Stimulated activated CD4-positive, alpha-beta T cell treated with anti-CD3 and anti-CD28 coated beads, TNF-alpha, amount 100 ng/mL, for 48 hours (primary cell): ENCODE results near the gene FPGS.
"Not testable (repeated sequence)": the region's sequence is repeated elsewhere in the genome, so short reads cannot be mapped to it uniquely, and the experiment has no call there.

ENCODE experiments used
- DNase-seq, 3 donors: peaks; one replicate each; pipeline ENCODE4 v3.0.0-alpha.2; 2020; ENCODE audit warnings: low read depth in 3 of 3

FPGS gene

DNA sequence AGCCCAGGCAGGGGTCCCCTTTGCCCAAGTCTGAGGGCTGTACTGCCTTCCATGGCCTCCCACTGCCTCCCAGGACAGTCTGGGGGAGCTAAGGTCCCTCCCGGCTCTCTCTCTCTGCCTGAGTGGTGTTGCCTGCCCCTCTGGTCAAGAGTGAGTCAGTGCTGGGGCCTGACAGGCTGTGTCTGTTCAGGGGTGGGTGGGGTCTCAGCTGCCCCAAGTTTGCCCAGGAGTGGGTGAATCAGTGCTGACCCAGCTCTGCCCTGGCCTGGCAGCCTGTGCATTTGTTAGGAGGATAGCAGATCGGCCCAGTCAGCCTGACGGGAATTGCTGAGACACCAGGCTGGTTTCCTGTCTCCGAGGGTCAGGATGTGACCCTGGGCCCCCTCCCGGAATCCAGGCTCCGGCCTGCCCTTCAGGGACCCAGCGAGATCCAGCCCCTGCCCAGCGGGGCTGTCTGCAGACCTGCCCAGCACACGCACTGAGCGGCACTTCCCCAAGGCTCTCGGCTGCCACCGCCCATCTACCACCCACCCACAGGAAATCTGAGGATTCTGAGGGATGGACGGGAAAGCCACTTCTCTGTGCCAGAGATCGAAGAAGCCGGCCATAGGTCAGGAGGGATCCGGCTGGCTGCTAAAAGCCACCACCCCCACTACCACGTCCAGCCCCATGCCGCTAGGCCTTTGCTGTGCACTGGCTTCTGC, 35.8 kb downstream of the FPGS start:
- no peak for DNase-seq

DNA sequence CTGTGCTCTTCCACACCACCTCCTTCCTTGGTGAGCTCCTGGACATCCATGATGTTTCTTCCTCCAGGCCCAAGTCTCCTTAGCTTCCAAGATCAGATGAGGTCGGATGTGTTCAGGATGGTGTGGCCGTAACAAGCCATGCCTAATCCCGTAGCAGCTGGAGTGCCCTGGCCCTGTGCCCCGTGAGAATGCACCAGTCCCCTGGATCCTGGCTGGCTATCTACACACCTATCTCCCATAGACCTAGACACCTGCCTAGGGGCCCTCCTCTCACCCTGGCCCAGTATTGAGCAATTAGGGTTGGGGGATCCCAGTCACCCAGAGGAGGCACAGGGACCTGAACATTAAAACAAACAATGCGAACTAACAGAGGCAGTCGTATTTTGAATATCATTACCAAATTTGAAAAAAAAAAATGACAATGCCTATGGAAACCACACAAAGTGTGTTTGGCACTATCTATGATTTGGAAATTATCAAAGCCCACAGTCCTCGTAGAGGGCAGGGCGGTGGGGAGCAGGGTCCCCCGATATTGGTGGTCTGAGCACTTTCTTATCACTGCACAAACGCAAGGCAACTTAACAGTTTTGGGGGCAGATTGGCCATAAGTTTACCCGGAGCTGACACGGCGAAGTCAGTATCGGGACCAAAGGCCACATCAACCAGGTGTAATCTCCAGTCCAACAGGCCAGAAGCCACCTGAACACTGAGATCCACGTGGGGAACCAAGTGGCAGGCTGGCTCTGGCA, 38.6 kb downstream of the FPGS start:
- DNase-seq = no peak

DNA sequence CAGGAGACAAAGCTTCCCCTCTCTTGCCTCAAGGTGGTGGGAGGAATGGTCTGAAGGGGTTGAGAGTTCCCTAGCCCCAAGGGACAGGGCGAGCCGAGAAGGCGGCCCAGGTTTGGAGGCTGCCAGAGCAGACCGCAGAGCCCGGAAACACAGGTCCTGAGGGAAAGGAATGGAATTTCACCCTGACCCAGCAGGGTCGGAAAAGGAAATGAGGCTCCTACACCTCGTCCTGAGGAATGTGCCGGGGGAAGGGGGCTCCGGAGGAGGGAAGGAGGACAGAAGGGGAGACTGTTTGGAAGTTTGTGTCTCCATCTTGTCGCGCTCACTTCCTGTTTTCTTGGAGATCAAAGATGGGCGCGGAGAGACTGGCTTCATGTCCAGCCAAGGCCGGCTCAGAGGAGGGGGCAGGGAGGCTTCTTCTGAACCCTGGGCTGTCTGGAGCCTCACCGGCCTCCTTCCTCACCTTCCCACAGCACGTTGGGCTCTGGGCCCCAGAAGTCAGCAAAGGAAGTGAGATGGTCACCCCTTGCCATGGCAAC, 42.2 kb downstream of the FPGS start:
- no peak for DNase-seq

DNA sequence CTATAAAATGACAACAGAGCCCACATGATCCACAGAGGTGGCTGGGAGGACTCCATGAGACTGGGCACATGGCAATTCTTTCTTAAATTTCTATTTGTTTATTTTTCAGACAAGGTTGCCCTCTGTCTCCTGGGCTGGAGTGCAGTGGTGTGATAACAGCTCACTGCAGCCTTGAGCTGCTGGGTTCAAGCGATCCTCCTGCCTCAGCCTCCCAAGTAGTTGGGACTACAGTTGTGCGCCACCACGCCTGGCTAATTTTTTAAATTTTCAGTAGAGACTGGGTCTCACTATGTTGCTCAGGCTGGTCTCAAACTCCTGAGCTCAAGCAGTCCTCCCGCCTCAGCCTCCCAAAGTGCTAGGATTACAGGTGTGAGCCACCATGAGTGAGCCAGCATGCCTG, 42.9 kb downstream of the FPGS start:
- not testable (repeated sequence) for DNase-seq

DNA sequence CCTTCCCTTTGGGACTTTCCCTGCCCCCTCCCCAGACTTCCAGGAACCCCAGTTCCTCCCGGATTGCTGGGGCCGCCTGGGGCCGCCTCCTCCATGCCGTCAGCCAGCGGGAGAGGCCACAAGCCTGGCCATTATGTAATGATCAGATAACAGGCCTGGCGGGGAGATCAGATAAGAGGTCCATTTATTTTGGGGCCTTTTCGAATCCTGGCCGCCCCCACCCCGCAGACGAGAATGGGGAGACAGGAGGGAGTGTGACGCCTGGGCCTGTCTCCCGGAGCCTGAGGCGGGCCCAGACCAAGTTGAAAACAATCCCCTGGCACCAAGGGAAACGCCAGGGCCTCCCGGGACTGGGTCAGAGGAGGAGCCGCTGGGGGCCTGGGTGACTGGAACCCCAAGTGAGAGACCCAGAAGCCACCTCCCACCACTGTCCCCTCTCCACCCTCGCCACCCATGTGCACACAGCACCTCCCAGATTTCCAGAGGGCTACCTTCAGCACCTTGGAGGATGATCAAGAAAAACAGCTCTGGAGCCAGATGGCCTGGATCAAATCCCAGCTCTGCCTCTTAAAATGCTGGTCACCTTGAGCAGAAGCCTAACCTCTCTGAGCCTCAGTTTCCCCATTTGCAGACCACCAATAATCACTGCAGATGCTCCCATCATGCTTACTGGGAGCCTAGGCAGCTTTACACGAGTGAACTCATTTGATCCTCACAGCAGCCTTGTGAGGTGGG, 43.9 kb downstream of the FPGS start:
- DNase-seq = no peak

DNA sequence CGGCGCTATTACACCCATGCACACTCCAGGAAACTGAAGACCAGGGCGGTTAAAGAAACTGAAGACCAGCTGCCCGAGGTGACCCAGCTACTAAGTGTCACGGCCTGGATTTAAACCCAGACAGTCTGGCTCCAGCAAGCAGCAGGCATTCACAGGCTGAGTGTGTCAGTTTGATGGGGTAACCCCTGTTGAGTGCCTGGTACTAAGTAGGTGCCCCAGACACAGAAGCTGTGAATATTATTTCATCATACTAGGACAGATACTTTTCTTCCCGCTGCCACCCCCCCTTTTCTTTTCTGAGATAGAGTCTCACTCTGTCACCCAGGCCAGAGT, 44.5 kb downstream of the FPGS start:
- DNase-seq = no peak

DNA sequence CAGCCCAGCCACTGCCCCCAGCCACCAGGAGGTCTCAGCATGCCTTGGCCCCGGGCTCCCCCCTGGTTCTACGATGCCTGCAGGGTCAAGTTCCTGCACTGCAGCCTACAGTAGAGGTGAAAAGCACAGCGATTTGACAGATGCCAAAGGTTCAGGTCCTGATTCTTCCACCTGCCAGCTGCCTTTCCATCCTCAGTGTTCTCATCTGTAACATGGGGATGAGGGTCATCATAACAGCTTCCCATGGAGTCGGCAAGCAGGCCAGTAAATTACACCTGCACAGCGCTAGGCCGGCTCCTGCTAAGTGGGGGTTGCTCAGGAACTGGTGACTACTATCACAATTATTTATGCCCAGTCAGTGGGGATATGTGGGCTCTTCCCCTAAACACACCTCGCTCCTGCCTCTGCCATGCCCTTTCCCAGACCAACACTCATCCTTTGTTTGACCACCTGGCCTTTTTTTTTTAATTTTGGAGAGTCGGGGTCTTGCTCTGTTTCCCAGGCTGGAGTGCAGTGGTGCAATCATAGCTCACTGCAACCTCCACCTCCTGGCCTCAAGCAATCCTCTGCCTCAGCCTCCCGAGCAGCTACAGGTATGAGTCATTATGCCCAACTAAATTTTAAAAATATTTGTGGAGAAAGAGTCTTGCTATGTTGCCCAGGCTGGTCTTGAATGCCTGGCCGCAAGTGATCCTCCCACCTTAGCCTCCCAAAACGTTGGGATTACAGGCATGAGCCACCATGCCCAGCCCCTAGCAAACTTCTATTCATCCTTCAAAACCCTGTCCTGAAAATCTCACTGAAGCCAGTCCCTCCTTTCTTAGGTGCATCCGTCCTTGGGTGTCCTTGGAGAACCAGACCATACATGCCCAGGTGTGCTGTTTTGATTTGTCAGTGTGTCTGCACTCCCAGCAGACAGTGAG, 45.4 kb downstream of the FPGS start:
- no peak for DNase-seq

DNA sequence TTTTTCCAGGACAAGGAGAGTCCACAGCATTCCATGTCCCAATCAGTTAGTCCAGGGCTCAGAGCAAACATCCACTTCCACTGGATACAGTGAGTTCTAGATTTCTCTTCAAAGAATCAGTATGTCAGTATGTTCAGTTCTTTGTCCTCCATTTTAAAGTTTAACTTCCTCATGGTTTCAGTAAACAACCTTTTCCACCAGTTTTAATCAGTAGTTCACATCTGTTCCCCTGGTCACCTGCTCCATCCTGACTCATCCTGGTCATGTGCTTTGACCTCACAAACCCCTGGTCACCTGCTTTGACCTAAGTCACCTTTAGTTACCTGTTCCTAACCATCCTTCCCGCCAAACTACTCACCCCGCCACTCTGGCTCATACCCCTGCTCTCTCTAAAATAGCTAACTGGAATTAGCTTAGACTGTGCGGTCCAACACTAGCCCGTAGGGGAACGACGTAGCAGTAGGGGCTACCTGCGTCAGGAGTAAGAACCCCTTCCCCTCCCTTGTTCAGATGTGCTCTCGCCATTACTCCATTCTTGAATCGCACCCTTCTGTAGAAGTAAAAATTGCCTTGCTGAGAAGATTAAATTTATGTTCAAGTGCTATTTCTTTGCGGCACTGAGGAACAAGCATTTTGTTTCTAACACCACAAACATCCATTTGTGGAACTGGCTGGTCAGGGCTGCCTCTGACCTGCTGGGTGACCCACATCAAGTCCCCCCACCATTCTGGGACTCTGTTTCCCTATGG, 46.2 kb downstream of the FPGS start:
- no peak for DNase-seq

DNA sequence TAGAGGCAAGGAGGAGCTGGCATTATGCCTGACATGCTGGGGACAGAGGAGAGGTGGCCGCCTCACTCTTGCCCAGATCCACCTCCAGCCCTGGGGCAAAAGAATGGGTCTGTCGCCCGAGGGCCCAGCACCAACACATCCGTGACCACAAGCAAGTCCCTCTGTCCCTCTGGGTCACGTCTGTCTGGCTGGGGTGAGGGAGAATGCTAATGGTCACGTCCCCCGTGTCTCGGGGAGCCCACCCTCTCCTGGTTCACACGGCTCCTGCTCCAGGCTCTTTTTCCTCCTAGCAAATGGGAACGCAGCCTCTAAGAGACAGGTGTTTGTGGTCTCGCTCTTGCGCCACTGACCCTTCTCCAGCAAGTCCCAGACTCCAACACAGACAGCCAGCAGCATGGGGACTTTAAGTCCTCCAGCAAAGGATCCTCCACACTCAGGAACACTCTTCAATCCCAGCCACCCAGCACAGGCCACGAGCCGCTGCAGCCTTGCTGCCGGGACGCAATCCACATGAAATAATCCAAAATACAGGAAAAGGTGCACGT, 47.7 kb downstream of the FPGS start:
- DNase-seq = no peak

DNA sequence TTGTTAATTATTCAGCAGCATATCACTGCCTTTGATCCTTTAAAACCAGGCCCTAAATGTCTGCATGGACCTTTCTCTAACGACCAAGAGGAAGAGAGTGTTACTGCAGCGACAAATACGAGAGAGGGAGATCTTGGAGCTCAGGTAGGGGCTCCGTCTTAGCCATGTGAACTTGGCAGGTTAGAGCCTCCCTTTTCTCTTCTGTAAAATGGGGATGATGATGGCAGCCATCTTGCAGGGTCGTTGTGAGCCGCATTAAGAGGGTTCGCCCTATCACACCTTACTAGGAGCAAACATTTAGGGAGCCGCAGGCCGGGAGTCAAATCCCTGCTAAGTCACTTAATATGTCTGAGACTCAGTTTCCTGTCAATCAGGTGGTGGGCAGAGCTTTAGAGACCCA, 50.1 kb downstream of the FPGS start:
- no peak for DNase-seq

DNA sequence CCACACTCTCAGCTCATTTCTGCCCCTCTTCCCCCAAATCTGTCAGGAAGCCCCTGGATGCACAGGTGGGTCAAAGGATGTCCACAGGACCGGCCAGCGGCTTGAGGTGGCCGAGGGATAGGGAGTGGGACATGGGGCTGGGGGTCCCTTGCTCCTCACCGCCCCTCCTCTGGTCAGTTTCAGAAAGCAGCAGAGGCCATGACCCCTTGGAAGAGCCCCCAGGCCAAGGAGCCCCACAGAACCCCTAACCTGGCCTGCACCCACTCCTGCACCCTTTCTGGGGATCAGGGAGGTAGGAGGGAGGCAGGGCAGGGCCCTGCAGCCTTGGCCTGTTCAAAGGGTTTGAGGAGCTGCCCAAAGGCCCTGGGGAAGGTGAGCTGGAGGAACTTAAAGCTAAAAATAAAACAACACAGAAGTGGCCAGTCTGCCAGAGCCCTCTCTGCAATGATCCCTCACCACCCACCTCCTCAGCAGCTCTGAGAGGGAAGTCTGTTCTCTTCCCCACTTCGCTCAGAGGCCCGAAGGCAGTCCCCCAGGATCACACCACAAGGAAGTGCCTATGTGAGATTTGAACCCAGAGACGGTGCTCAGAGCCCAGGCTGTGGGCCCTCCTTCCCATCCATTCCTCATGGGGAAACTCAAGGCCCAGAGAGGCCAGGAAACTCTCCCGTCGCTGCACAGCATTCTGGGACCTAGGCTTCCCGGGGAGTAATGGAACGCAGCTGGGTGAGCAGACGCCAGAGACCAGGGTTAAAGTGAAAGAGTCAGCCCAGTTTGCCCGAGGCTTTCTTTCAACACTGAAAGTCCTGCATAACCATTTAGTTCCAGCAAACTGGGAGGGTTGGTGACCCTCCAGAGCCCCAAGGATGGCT, 50.9 kb downstream of the FPGS start:
- no peak for DNase-seq

DNA sequence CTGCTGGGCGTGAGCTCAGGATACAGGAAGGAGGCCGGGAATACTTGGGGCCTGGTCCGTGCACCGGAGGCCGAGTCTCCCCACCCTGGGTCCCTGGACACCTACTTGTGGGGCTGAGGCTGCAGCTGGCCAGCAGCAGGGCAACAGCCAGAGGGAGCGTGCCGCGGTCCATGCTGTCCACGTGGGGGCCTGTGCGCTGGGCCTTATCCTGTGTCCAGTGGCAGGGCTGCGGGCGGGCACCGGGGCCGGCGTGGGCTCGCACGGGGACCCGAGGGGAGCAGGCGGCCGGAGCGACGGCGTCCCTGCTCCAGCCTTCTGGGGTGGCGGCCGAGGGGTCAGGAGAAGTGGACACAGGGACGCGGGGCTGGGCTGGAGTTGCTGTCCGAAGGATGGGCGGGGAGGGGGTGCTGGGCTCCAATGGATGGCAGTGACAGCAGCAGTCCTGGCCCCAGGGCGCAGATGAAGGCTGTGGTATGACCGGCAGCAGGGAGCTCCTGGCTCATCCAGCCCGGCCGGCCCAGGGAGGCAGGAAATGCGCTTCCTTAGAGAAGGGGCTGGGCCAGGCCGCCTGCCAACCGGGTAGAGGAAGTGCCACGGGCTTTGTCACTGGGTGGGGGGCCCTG, 51.6 kb downstream of the FPGS start, which contains the start of gene ENG:
ENG (minus strand) TSS at position 475 of the 623 bp plus-strand sequence; CDS start at position 172, 303 bp downstream.
- DNase-seq = no peak

DNA sequence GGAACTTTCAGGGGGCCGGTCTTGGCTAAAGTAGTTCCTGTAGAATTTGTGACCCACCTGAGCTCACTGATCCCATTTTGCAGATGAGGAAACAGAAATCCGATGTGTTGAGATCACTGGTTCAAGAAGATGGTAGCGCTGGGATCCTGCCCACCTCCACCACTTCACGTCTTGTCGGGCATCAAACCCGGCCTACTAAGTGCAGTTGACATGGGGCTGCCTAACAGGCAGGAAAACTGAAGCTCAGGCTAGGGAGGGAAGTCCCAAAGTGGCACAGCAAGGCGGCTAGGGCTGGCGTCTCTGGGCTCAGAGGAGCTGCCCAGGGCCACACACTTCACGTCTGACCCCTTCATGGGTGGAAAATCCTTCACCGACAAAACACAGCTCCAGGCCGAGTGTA, 52.3 kb downstream of the FPGS start:
- no peak for DNase-seq

DNA sequence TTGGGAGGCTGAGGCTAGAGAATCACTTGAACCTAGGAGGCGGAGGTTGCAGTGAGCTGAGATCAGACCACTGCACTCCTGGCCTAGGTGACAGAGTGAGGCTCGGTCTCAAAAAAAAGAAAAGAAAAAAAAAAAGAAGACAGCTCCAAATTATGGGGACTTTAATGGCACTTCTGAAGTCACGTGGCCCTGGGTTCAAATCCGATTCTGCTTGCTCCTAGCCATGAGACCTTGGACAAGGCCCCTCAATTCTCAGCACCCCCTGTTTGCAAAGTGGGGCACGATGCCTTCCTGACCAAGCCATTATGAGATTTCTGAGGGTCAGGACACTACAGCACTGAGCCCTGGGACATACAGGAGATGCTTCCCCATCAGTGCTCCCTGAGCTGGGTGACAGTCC, 52.8 kb downstream of the FPGS start:
- no peak for DNase-seq

DNA sequence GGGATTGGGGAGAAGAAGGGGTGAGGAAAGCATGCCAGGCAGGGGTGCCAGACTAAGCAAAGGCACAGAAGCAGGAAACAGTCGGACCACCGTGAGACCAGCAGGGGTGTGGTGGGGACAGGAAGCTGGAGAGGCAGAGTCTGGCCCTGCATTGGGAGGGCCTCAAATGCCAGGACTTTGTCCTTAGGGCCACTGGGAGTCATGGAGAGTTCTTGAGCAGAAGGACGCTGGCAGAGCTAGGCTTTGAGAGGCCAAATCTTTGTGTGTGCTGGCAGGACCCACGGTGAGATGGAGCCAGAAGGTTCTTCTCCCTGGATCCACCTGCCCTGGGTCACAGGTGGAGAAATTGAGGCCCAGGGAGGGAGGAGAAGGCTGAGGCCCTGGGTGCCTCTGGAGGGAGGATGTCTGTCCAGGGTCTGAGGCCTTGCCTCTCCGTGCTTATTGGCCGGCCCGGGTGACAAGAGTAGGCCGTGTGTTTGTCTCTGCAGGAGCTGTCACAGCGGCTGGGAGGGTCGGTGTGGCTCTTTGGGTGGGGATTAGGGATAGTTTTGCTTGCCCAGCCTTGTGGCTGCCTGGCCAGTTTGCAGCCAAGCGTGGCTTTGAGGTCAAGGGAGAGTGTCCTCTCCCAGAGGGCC, 53.5 kb downstream of the FPGS start:
- no peak for DNase-seq

DNA sequence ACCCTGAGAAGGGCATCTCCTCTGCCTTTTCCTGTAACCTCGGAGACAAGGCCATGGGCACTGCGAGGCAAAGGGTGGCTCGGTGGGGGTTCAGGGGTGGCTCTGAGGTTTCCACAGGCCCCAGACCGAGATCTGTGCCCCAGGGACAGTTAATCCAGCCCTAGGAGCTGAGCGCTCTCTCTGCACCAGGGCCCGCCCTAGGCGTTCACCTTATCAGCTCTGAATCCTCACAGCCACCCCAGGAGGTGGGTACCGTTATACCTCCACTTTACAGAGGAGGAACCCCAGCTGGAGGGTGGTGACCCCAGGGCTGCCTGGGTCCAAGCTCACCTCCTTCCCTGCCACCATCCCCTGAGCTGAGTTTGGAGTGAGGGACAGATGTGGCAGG, 54.0 kb downstream of the FPGS start:
- no peak for DNase-seq

DNA sequence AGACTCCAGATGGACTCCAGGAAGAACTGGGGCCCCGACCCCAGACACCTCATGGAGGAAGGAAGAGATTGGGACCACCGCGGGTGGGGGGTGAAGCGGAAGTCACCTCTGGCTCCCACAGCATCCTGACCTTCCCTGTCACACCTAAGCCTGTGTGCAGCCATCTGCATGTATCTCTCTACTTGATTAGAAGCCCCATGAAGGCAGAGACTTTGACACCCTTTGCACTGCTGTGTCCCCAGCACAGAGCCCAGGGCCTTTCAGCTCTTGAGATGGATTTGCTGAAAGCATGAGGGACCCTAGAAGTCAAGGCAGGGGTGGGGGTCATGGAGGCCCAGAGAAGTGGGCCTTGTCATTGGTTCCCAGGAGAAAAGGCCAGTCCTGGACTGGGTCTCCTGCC, 54.6 kb downstream of the FPGS start:
- DNase-seq = no peak

DNA sequence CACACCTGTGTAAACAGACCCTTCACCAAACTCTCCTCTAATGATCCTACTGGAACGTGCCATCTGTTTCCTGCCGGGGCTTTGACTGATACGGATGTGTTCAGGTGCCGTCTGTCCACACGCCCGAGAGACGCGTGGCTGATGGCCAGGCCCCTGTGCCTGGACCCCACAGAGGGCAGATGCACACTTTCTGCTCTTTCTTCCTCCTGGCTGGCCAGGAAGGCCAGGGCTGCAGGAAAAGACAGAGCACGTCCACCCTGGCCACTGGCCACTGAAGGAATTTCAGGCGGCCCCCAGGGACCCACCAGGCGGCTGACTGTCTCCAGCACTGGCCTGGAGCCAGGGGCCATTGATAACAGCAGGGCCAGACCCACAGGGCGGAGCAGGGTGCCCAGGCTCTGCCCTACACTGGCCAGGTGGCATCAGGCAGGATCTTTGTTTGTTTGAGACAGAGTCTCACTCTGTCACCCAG, 55.4 kb downstream of the FPGS start:
- DNase-seq = no peak
